Central memory CD8-positive, alpha-beta T cell (primary cell): Measurements from ENCODE around the gene PTPRM.
"Not testable (repeated sequence)": the region's sequence is repeated elsewhere in the genome, so short reads cannot be mapped to it uniquely, and the experiment has no call there.

Experiments
- ATAC-seq: fragments of 150-1000 bp; cut with Tn5 transposase; replicated peaks from 2 replicates; pipeline ENCODE4 v1.10.0; 2022; ENCODE audit warnings: mild to moderate bottlenecking, moderate FRiP score, moderate number of reproducible peaks; ENCODE audit not compliant: poor library complexity, severe bottlenecking; ENCODE audit errors: extremely low read depth
- DNase-seq, 2 donors: peaks; one replicate each; pipeline ENCODE4 v3.0.0; 2021; ENCODE audit warnings: low spot score in 2 of 2
- H3K27ac Mint-ChIP-seq: one replicate; pipeline ENCODE4 v1.8.0; 2022; ENCODE audit warnings: low read depth, mild to moderate bottlenecking, moderate library complexity, mixed read lengths
- H3K27me3 Mint-ChIP-seq: one replicate; pipeline ENCODE4 v1.8.0; 2022; ENCODE audit warnings: mixed read lengths
- H3K36me3 Mint-ChIP-seq: one replicate; pipeline ENCODE4 v1.8.0; 2022; ENCODE audit warnings: mild to moderate bottlenecking, moderate library complexity, mixed read lengths; ENCODE audit not compliant: insufficient read depth
- H3K4me1 Mint-ChIP-seq: one replicate; pipeline ENCODE4 v1.8.0; 2022; ENCODE audit warnings: mixed read lengths
- H3K4me3 Mint-ChIP-seq: one replicate; pipeline ENCODE4 v1.8.0; 2022; ENCODE audit warnings: mild to moderate bottlenecking, moderate library complexity, mixed read lengths
- H3K9me3 Mint-ChIP-seq: one replicate; pipeline ENCODE4 v1.8.0; 2022; ENCODE audit warnings: mixed read lengths

PTPRM gene

GRCh38 chr18:7735626-7736175 lies 168.6 kb downstream of the PTPRM start:
- Mint-ChIP-seq H3K27ac (no peak overlapping the region), H3K4me3 (no peak overlapping the region), H3K9me3 (no peaks in the 10 kb centered on the region), H3K36me3 (no peaks in the 10 kb centered on the region), H3K27me3 (no peaks in the 10 kb centered on the region), H3K4me1 (no peaks in the 10 kb centered on the region)
- no peak for ATAC-seq
- no peak for DNase-seq

GRCh38 chr18:7736526-7736925 lies 169.4 kb downstream of the PTPRM start:
- H3K4me1 Mint-ChIP-seq, ATAC-seq, H3K36me3 Mint-ChIP-seq, H3K4me3 Mint-ChIP-seq, H3K9me3 Mint-ChIP-seq, H3K27me3 Mint-ChIP-seq, H3K27ac Mint-ChIP-seq, DNase-seq: not testable (repeated sequence)

DNA sequence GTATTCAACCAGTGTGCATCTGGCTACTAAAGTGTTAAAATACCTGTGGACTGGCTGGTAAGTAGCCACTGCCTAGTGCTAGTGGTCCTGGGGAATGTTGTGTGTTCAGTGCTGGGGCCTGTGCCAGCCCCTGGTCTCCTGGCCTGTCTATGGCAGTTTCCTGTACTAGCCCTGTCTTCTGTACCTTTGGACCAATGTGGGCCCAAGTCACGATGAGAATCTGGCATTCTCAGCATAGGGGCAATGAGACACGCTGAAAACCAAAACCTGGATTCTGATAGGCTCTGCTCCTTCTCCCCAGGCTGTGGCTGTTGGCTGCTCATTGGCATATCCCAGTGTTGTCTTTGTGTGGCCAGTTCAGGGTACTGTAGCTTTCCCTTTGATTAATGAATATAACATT lies 170.4 kb downstream of the PTPRM start:
- no peak overlapping the region for H3K4me3 Mint-ChIP-seq
- no peaks in the 10 kb centered on the region for H3K4me1 Mint-ChIP-seq
- ATAC-seq, result no peak
- H3K27ac Mint-ChIP-seq, result no peak overlapping the region
- no peaks in the 10 kb centered on the region for H3K27me3 Mint-ChIP-seq
- H3K36me3 Mint-ChIP-seq, result no peaks in the 10 kb centered on the region
- DNase-seq, result no peak
- no peaks in the 10 kb centered on the region for H3K9me3 Mint-ChIP-seq

GRCh38 chr18:7740821-7741220 lies 173.7 kb downstream of the PTPRM start:
- no peak for ATAC-seq
- no peaks in the 10 kb centered on the region for H3K27me3 Mint-ChIP-seq
- no peak overlapping the region for H3K27ac Mint-ChIP-seq
- no peaks in the 10 kb centered on the region for H3K36me3 Mint-ChIP-seq
- DNase-seq, result no peak
- H3K4me3 Mint-ChIP-seq, result no peak overlapping the region
- H3K4me1 Mint-ChIP-seq, result no peaks in the 10 kb centered on the region
- peaks cover 6% of the 10 kb centered on the region for H3K9me3 Mint-ChIP-seq

- Mint-ChIP-seq H3K27ac (no peak overlapping the region), H3K9me3 (peaks cover 9% of the 10 kb centered on the region), H3K4me1 (no peaks in the 10 kb centered on the region), H3K4me3 (no peak overlapping the region), H3K27me3 (no peaks in the 10 kb centered on the region), H3K36me3 (no peaks in the 10 kb centered on the region)
- DNase-seq (no peak), ATAC-seq (no peak)
These were observed 174.5 kb downstream of the PTPRM start for GRCh38 chr18:7741640-7742039.

DNA sequence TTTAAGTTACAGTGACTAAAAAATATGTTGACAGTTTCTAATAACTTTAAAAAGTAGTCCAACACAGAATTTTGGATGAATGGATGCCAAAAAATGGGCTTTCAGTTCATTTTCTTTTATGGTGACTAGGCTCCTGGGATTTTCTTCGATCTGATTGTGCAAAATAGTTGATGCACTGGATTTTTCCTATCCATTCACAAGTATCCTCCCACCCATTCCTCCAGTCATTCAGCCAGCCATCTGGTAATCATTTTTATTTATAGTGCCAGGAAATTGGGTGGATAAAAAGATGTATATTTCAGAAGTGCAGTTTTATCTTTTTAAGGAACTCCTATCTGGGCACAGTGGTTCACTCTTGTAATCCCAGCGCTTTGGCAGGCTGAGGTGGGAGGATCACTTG lies 175.1 kb downstream of the PTPRM start:
- Mint-ChIP-seq H3K36me3 (no peaks in the 10 kb centered on the region), H3K4me1 (no peaks in the 10 kb centered on the region), H3K4me3 (no peak overlapping the region), H3K27me3 (no peaks in the 10 kb centered on the region), H3K27ac (no peak overlapping the region), H3K9me3 (peaks cover 9% of the 10 kb centered on the region)
- DNase-seq (no peak), ATAC-seq (no peak)

DNA sequence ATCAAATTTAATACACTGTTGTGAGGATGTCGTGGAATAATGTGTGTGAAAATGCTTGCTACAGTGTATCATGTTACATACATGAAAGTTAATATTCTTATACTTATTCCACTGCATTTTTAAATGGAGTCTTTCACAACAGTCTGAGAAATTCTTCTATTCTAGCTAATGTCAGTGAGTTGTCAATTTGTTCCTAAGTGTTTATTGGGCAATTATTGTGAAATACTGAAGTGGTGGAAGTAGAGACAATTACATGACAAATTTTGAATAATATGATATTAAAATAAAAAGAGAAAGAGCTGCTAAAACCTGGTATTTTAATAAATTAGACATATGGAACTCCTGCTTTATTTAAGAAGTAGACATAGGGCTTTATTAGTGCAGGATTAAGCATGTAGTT lies 176.1 kb downstream of the PTPRM start:
- no peak overlapping the region for H3K27ac Mint-ChIP-seq
- H3K4me3 Mint-ChIP-seq, result no peak overlapping the region
- no peaks in the 10 kb centered on the region for H3K36me3 Mint-ChIP-seq
- no peak for DNase-seq
- peaks cover 9% of the 10 kb centered on the region for H3K9me3 Mint-ChIP-seq
- no peak for ATAC-seq
- H3K27me3 Mint-ChIP-seq, result no peaks in the 10 kb centered on the region
- H3K4me1 Mint-ChIP-seq, result no peaks in the 10 kb centered on the region

- H3K4me3 Mint-ChIP-seq, result no peak overlapping the region
- peaks cover 9% of the 10 kb centered on the region for H3K9me3 Mint-ChIP-seq
- H3K27me3 Mint-ChIP-seq, result no peaks in the 10 kb centered on the region
- no peak for DNase-seq
- no peak overlapping the region for H3K27ac Mint-ChIP-seq
- no peaks in the 10 kb centered on the region for H3K36me3 Mint-ChIP-seq
- no peak for ATAC-seq
- no peaks in the 10 kb centered on the region for H3K4me1 Mint-ChIP-seq
These were observed 179.0 kb downstream of the PTPRM start for GRCh38 chr18:7746106-7746505.

DNA sequence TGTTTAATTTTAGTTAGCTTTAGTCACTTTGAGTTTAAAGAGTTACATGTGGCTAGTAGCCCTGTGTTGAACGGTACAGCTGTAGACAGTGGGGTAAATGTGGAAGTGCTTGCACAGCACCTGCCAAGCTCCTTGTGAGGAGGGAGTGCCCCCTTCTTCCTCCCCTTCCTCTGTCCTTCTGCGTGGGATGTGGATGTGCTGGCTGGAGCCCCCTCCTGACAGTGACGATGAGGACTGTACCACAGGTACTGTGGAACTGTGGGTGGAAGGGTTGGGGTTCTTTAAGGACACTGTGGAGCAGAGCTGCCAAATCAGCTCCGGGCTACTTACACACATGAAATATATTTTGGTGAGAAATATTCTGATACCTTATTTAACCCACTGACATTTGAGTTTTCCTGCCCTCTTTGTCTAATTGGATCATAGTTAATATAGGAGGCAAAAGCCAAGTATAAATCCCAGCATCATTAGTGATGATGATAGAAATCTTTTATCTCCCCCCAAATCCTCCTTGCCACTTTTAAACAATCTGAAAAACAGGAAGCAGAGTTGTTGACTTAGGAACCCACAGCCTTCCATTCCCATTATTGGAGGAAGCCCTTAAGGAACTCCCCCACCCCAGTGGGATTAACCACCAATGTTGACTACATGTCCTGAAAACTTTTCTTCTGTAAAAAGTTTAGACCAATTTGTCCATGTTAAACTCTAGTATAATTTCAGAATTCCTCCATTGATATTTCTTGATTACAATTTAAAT lies 181.3 kb downstream of the PTPRM start:
- Mint-ChIP-seq H3K36me3 (no peaks in the 10 kb centered on the region), H3K4me1 (no peaks in the 10 kb centered on the region), H3K27ac (no peak overlapping the region), H3K27me3 (no peaks in the 10 kb centered on the region), H3K4me3 (no peak overlapping the region), H3K9me3 (peaks cover 9% of the 10 kb centered on the region)
- DNase-seq (no peak), ATAC-seq (no peak)

DNA sequence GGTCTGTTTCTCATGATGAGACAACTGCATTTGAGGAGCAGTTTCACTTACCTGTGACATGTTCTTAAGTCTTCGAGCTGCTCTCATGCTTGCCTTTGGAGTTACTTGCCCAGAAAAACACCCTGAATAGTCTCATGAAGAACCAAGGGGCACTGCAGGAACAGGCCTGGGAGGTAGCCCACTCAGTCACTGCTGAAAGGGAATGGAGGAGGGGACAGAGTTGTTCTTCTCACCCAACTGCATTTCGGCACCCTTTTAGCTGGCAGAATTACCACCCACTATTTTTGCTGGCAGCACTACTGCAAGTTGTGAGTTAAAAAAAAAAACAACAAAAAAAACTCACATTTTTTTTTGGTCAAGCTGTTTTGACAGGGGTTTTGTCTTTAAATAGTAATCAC lies 181.9 kb downstream of the PTPRM start:
- Mint-ChIP-seq H3K4me1 (no peaks in the 10 kb centered on the region), H3K27me3 (no peaks in the 10 kb centered on the region), H3K36me3 (no peaks in the 10 kb centered on the region), H3K9me3 (peaks cover 9% of the 10 kb centered on the region), H3K27ac (no peak overlapping the region), H3K4me3 (no peak overlapping the region)
- no peak for DNase-seq
- no peak for ATAC-seq

DNA sequence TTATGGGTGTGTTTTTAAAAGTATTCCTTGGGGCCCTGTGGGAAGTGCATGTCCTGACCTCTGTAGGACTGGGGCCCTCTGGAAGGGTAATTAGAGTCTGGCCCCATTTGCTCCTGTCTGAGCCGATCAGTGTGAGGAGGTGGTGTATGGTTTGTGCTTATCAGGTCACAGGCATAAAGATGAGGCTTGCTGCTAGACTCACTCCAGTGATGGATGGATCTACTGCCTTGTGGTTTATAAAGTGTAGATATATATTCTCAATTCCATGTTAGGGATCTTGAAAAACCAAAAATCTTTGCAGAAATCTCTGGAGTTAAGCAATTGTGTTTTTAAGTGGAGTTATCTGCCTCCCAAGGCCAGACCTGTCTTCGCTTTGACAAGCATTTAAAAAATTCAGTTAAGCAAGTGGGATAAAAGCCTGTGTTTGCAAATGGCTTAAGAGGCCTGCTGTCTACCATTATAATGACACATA lies 182.4 kb downstream of the PTPRM start:
- Mint-ChIP-seq H3K4me3 (no peak overlapping the region), H3K9me3 (peaks cover 9% of the 10 kb centered on the region), H3K36me3 (no peaks in the 10 kb centered on the region), H3K27me3 (no peaks in the 10 kb centered on the region), H3K4me1 (no peaks in the 10 kb centered on the region), H3K27ac (no peak overlapping the region)
- ATAC-seq (no peak), DNase-seq (no peak)

- no peak for ATAC-seq
- H3K4me3 Mint-ChIP-seq, result no peak overlapping the region
- no peaks in the 10 kb centered on the region for H3K36me3 Mint-ChIP-seq
- H3K9me3 Mint-ChIP-seq, result peaks cover 9% of the 10 kb centered on the region
- no peak overlapping the region for H3K27ac Mint-ChIP-seq
- no peak for DNase-seq
- H3K27me3 Mint-ChIP-seq, result no peaks in the 10 kb centered on the region
- H3K4me1 Mint-ChIP-seq, result no peaks in the 10 kb centered on the region
These were observed 183.1 kb downstream of the PTPRM start for GRCh38 chr18:7750095-7750663.

DNA sequence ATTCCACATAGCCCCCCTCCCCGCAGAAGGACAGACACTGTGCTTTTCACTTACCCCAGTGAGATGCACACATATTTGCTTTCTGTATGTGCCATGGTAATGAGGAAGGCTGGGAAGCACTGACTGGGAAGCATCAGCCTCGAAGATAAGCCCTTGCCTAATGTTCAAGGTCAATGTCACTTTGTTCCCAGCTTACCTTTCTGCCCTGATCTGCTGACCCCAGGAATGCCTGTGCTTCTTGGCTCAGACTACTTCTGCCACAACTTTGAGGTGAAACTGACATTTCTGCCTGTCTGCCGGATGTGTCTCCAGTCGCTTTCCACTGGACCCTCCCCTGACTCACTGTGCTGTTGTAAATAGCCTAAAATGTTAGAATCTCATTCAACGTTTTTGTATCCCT lies 183.8 kb downstream of the PTPRM start:
- H3K36me3 Mint-ChIP-seq, result no peaks in the 10 kb centered on the region
- no peaks in the 10 kb centered on the region for H3K27me3 Mint-ChIP-seq
- H3K4me3 Mint-ChIP-seq, result no peak overlapping the region
- ATAC-seq, result no peak
- peaks cover 1% of the 10 kb centered on the region for H3K9me3 Mint-ChIP-seq
- H3K27ac Mint-ChIP-seq, result no peak overlapping the region
- no peaks in the 10 kb centered on the region for H3K4me1 Mint-ChIP-seq
- DNase-seq, result no peak
